T-helper 1 cell treated with Interleukin-12 subunit alpha and Interleukin-12 subunit beta and Interleukin-4 antibody, amounts not matched to agents 30 ng/mL and 1 ng/mL, for 36 hours (primary cell): ENCODE measurements around the gene IFI27. TPM values are rescaled to one million over a fixed set of nuclear protein-coding genes. Genes with fewer than 3 reads are reported as not detected.

Experiments used
- intact Hi-C: fragments of 100-400 bp; cut with micrococcal nuclease; formaldehyde crosslinking; loops from one replicate; pipeline ENCODE4 v1.15.1; 2024
- total RNA-seq: library from RNA; stranded (reverse); gene quantifications from 2 replicates; pipeline ENCODE4 v1.2.3, GENCODE V29; 2022

IFI27 gene
- total RNA-seq: 127 and 132 TPM in 2 replicates

DNA sequence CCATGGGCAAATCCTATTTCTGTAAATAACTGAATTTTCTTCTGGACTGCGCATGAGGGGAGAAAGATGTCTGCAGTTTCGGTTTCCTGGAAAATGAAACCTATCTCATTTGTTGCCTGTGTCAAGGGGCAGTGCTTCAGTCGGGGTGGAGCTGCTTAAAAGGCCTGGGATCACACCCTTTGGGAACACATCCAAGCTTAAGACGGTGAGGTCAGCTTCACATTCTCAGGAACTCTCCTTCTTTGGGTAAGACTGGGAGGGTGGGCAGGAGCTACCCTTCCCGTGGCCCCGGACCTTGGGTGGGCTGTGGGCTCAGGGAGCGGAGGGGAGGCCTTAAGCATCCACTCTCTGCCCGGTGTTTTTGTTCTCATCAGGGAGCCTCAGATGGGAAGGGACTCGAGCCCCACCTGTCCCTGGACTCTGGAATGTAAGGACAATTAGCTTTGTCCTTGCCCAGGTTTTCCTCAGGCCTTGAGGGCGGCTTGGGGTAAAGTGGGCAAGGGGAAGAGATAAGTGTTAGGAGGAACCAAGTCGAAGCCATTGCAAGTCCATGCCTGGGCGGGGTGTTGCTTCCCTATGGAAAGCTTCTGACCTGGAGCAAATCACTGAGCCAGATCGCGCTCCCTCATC lies at the start of gene IFI27:
TSS of gene IFI27 (plus strand) at position 185 of the 630 bp plus-strand sequence.
- intact Hi-C loops: no loop called here

DNA sequence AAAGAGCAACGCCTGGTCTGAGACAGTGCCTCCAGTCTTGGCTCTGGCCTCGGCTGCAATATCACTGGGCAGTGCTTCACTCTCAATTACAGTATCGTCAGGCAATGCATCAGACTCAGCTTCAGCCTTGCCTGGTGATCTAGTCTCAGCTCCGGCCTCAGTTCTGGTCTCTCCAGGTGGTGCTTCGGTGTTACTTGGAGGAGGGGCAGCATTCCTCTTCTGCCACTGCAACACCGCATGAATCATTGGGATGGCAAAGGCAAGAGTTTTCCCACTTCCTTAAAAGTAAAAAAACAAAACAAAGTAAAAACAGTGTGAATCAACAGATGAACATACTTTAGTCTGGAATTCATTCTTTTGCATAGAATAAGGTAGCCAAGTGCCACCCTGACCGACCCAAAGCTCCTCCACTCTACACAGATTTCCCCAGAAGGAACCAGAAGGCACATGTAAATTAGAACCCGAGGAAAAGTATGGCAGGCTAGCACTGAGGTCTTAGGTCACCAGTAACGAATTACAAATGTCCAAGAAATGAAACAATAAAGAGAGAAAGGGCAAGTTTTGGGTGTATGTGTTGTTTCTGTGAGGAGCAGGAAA lies 48.1 kb upstream of the IFI27 start:
- intact Hi-C loops: no loop called here

DNA sequence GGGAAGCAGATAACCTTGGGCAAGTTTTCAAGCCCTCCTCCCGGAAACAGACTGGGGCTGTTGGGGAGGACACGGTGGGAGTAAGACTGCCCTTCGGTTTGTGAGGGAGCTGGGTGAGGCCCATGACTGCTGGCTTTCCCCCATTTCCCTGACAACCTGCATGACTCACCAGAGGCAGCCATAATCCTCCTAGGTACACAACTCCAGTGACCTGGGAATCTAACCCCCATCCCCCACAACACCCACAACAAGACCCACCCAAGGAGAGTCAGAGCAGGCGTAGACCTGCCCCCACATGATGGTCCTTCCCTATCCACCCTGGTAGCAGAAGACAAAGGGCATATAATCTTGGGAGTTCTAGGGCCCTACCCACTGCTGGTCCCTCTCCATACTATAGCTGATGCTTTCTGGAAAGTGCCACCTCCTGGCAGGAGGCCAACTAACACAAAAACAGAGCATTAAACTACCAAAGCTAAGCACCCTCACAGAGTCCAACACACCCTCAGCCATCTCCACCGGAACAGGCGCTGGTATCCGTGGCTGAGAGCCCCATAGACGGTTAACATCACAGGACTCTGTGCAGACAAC lies 44.4 kb upstream of the IFI27 start:
- intact Hi-C loops: no loop called here

DNA sequence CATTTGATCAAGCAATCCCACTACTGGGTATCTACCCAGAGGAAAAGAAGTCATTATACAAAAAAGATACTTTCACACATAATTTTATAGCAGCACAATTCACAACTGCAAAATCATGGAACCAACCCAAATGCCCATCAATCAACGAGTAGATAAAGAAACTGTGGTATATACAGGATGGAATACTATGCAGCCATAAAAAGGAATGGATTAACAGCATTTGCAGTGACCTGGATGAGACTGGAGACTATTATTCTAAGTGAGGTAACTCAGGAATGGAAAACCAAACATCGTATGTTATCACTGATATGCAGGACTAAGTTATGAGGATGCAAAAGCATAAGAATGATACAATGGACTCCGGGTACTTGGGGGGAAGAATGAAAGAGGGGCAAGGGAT lies 38.5 kb upstream of the IFI27 start:
- intact Hi-C loops: loop anchor here (10.0 kb wide), 1 partner anchor 1463 kb away; the partner anchor contains the start of gene GLRX5

DNA sequence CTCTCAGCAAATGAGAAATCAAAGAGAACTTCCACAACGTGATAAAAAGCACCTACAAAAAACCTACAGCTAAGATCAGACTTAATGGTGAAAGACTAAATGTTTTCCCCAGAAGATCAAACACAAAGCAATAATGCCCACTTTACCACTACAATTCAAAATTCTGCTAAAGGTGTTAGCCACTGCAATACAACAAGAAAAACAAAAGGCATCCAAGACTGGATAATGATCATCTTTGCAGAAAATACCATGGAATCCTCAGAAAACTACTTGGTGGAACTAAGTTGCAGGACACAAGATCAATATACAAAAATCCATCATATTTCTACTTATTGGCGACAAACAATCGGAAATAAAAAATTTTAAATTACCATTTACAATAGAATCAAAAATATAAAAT lies 36.0 kb upstream of the IFI27 start:
- intact Hi-C loops: loop anchor here (10.0 kb wide), 1 partner anchor 1460 kb away; the partner anchor contains the start of gene GLRX5

DNA sequence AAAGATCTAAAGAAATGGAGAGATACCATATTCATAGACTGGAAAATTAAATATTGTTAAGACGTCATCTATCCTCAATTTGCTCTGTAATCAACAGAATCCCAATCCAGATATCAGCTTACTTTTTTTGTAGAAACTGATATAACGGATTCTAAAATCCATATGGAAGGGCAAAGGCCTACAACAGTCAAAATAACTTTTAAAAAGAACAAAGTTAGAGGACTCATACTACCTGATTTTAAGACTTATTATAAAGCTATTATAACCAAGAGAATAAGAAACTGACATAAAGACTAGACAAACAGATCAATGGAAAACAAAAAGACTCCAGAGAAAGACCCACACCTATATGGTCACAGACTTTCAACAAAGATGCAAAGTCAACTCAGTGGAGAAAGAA lies 35.5 kb upstream of the IFI27 start:
- intact Hi-C loops: loop anchor here (10.0 kb wide), 1 partner anchor 1460 kb away; the partner anchor contains the start of gene GLRX5

DNA sequence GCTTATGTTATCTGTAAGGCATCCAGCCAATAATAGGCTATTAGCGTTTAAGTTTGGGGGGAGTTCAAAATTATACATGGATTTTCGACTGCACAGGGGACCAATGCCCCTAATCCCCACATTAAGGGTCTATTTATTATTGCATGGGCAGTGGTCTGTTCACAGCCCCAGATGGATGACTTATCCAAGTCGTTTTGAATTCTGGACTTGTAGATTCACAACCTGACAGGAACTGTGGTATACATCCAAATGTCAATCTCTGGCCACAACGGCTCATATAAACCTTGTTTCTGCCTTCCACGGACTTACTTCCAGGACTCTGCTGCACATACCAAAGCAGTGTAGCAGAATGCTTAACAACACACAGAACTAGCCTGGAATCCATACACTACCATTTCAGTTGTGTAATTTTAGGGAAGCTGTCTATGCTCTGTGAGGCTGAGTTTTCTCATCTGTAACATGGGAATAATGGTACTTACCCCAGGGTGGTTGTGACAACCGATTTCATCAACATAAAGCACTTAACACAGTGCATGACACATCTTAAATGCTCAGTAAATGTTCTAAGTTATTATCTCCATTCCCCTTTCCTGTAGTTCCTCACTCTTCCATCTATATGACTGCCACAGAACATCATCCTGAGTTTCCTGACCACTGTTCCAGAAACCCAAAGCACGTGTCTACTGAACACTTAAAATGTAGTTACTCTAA lies 33.3 kb upstream of the IFI27 start:
- intact Hi-C loops: loop anchor here (10.0 kb wide), 1 partner anchor 1458 kb away; the partner anchor contains the start of gene GLRX5

DNA sequence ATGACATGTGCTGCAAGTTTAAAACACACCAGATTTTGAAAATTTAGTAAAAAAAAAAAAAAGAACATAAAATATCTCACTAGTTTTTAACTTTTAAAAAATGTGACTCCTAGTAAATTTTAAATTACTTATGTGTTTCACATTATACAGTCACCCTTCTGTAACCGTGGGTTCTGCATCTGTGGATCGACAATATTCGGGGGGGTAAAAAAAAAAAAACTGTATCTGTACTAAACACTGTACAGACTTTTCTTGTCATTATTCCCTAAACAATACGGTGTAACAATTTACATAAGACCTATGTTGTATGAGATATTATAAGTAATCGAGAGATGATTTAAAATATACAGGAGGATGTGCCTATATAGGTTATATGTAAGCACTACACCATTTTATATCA lies 32.7 kb upstream of the IFI27 start:
- intact Hi-C loops: loop anchor here (10.0 kb wide), 1 partner anchor 1457 kb away; the partner anchor contains the start of gene GLRX5

DNA sequence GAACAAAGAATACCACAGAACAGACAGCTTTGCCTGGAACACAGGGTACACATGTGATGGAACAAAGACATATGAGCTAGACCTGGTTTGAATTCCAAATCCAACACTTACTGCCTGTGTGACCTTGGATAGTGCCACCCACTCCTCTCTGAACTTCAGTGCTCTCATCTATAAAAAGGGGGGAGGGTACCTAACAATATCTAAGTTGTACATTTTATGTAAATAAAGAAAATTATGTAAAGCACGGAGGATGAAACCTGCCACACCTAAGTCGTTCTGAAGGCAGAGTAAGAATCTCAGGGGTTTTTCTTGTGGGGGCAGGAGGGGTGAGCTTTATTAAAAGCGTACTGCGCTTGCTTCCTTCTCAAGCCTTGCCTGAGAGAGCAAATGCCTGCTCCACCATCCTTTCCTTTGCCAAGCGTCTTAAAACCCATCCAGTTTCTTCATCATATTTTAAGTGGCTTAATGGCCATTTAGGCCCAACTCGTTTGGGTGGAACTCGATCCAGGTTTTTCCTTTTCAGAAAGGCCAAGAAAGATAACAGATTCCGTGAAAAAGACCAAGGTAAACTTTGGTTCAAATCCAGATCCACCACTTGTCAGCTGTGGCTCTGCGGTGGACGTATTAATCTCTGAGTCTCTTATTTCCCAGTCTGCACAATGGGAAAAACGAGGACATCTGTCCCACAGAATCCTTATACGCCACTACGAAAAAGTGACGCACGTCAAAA lies 30.5 kb upstream of the IFI27 start:
- intact Hi-C loops: loop anchor here (10.0 kb wide), 1 partner anchor 1455 kb away; the partner anchor contains the start of gene GLRX5

DNA sequence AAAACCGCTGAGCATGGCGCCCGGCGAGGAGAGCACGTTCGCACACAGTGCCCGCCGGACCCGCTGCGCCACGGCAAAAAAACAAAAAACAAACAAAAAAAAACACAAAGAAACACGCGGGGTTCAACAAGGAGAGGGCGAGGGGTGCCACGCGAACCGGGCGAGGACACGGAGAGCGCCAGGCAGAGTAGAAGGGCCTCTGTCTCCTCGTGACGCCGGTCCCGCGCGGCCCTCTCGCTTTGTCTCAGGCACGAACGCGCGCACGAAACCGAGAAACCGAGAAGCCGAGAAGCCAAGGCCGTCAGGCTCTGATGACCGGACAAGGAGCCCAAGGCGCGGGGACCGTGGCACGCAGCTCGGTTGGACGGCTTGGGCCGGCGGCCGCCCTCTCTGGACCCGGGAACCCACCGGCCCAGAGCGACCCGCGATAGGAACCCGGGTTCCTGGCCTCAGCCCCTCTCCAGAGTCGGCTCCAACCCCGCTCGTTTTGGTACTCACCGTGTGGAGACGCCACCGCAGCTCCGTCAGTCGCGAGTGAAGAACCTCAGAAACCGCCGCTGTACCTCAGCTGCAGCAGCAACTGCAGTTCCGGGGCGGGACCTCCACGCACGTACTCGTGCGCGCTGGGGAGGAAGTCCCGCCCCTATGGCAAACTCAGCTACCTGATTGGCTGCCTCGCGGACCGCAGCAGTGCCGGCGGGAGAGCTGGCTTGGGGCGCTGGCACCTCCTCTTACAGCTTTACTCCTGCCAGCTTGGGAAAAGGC lies 29.7 kb upstream of the IFI27 start, which contains the start of the genes DDX24 and IFI27L1:
TSS of gene DDX24 (minus strand) at position 582 of the 765 bp plus-strand sequence. CDS start 1,460 bp downstream, outside the sequence.
TSS of gene IFI27L1 (plus strand) at position 690 of the 765 bp plus-strand sequence. CDS start 15,628 bp downstream, outside the sequence.
- intact Hi-C loops: loop anchor here (1.0 kb wide), 9 partner anchors 25 to 142 kb away; partner anchors contain the start of genes ASB2, IFI27L2, OTUB2 and PPP4R4

DNA sequence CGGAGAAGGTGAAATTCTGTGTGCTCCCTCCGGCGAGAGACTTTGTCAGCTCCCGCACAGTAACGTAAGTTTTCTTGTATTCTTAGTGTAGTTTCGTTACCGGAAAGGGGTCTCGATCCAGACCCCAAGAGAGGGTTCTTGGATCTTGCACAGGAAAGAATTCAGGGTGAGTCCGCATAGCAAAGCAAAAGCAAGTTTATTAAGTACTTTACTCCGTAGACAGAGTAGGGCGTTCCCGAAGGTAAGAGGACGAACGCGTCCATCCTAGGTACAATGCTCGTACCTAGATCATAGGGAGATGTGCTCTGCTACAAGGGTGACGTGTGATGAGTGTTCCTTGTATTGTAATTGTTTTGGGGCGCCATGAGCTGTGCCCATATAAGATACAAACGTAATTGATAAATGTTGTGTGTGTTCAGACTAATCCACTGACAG lies 29.1 kb upstream of the IFI27 start:
- intact Hi-C loops: loop anchor here (1.0 kb wide), 9 partner anchors 25 to 142 kb away; partner anchors contain the start of genes ASB2, IFI27L2, OTUB2 and PPP4R4

DNA sequence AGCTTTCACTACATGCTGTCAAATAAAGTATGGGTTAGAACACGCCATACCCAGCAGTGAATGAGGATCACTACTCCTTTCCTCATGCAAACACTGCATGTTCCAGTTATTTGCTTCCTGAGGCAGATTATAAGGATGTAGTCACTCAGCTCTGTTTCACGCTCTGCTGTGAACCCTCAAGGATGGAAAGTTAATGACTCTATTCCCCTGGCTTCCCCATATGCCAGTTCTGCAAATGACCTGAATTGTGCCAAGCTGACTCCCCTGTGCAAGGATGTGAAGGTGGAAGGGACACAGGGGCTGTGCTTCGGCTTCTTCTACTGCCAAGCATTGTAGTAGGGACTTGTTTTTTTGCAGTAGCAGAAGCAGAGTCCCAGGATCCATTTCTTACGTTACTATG lies 22.6 kb upstream of the IFI27 start:
- intact Hi-C loops: no loop called here

DNA sequence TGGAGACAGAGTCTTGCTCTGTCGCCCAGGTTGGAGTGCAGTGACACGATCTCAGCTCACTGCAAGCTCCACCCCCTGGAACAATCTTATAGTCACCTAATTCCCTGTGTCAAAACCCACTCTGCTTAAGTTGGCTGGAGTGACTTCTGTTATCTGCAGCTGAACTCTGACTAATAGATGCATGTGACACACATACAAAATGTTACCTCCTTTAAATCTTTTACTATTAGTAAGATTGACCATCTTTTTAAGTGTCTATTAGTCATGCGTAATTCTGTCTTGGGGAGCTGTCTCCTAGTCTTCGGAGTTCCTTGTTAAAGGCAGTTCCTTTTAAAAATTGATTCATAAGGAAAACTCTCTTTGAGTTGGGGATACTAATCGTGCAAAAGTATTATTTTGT lies 22.0 kb upstream of the IFI27 start:
- intact Hi-C loops: no loop called here

DNA sequence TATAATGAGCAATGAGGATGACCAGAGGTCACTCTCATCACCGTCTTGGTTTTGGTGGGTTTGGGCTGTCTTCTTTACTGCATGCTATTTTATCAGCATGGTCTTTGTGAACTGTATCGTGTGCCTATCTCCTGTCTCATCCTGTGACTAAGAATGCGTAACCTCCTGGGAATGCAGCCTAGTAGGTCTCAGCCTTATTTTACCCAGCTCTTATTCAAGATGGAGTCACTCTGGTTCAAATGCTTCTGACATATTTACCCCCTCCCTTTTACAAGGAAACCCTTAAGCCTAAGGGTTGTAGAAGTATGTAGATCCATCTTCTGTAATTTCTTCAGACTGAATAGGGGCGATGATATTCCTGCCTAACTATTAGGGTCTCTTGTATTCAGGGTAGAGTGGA lies 21.1 kb upstream of the IFI27 start:
- intact Hi-C loops: no loop called here

DNA sequence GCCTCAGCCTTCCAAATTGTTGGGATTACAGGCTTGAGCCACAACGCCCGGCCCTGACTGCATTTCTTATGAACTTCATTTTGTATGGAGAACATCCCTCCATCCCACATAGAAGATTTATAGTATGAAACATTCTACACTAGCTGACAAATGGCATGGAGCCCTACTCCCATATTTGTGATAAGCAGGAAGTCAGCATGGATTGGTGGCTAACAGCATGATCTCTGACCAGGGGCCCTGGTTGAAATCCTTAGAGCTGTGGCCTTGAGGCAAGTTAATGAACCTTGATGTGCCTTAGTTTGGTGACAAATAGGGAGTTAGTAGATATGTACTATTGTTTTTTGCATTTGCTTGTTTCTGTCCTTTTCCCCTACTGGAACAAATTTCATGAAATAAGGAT lies 17.1 kb upstream of the IFI27 start:
- intact Hi-C loops: no loop called here

DNA sequence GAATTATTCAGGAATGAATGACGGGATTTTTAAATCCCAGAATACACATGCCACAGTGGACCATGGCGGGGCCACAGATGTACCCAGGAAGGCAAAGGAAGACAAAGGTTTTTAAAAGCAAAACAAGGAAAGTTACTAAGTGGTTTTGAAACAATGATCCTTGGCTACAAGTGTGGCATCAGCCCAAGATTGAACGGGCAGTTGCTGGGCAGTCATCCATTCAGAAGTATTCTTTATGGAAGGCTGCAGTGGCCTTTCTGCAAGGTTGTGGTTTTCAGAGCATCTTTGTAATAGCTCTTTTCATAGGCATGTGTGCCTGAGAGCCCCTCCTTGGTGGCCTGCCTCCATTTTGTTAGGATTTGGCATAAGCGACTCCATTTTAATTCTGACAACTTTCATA lies 13.4 kb upstream of the IFI27 start:
- intact Hi-C loops: no loop called here

DNA sequence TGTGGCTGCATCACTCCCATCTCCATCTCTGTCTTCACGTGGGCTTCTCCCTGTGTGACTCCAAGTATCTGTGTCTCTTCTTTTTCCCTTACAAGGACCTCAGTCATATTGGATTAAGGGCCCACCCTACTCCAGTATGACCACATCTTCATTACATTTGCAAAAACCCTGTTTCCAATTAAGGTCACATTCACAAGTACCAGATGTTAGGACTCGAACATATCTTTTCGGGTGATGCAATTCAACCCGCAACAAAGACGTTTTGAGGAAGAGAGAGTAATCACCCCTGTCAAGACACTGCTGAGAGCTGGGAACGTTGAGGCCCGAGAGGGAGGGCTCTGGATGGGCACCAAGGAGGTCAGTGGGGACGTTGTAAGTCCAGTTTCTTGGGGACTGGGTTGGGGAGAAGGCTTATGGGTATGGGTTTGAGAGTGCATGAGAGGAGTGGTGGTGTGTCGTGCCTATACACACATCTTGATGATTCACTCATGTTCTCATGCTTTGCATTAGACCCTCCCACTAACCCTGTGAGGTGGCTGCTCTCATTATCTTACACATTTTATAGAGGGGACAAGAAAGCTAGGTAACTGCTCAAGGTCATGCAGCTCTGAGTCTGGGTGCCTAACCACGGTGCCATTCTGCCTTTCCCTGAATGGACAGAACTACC lies 12.1 kb upstream of the IFI27 start:
- intact Hi-C loops: no loop called here

DNA sequence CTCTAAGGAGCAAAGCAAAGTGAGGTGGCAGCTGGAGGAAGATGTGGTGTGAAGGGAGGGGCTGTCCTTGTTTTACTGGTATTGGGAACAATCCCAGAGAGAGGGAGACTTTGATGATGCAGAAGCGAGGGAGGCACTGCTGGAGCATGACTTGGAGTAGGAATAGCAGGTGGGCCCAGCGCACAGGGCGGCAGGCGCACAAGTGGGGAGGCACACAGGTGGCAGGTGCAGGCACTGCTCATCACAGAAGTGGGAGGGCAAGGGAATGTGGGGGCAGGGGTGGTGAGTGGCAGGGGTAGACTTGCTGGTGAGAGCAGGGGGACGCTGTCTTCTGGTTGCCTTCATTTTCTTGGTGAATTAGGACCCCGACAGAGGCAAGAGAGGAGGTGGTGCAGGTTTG lies 11.5 kb upstream of the IFI27 start:
- intact Hi-C loops: no loop called here

DNA sequence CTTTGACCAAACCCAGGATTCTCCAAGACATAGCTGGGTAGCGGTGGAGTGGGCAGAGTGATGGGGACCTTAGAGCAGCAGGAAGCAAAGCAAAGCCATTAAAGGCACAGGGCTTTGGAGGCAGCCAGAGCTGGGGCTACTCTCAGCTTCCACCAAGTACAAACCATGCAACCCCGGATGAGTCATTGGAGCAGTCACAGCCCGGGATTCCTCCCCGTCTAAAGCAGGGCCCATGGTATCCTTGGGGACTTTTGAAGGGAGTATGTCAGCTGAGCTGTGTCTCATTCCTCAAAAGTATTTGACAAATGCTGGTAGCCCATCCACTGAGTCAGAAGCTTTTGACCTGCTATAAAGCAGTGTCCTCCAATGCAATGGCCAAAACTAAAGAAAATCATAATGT lies 9.7 kb upstream of the IFI27 start:
- intact Hi-C loops: no loop called here
